Small intestine (tissue), 4 donors: ENCODE results near the gene GPR37. TPM values are rescaled to one million over a fixed set of nuclear protein-coding genes. Genes with fewer than 3 reads are reported as not detected.

ENCODE experiments used
- polyA plus RNA-seq, 4 donors: library from polyadenylated mRNA; stranded (reverse) in 3 of 4; unstranded in 1 of 4; fragments of 200-250 nt in 3 of 4; fragments of 120-200 nt in 1 of 4; gene quantifications; one replicate each; pipeline versions ENCODE4 v1.2.1 to v1.2.3, GENCODE V29; 2013
- donor health status: healthy with polysubstance abuse.
- donor health status: Bipolar disorder and iron deficiency.
- donor health status: healthy.

Gene GPR37
- polyA plus RNA-seq, 4 donors: 0.40 to 1.4 TPM; not detected in 2

Other genes starting within 250 kb of the GPR37 start
- gene POT1, start 164.0 kb upstream of the GPR37 start, polyA plus RNA-seq: 10 to 100 TPM in 1 of 4 donors, 1 to 10 TPM in 3; 3.1 to 15.3 (median 5.2) TPM